Gastrocnemius medialis (tissue), 4 donors: Measurements from ENCODE around the gene FOXB1. TPM values are rescaled to one million over a fixed set of nuclear protein-coding genes. Genes with fewer than 3 reads are reported as not detected.

Source experiments
- ATAC-seq, 2 donors: fragments of 150-250 bp; one replicate each; pipeline ENCODE4 v1.9.1; 2016
- DNase-seq, 2 donors: peaks; one replicate each; pipeline ENCODE4 v3.0.0-alpha.2; 2019
- H3K27ac ChIP-seq, 4 donors: fragments of 200-600 bp; sonication (generic); 1 replicate in 1 of 4; 2 replicates in 3 of 4; pipeline ENCODE4 v1.5.1; 2016 to 2018; ENCODE audit warnings: mild to moderate bottlenecking in 2 of 4, moderate library complexity in 1 of 4
- H3K27me3 ChIP-seq, 3 donors: fragments of 200-600 bp; sonication (generic) in 2 of 3; 1 replicate in 1 of 3; 2 replicates in 2 of 3; pipeline versions ENCODE4 v1.5.1 to v1.6.0; 2016 to 2019; ENCODE audit warnings: mild to moderate bottlenecking in 1 of 3, moderate library complexity in 1 of 3
- H3K36me3 ChIP-seq, 2 donors: fragments of 200-600 bp; sonication (generic) in 1 of 2; one replicate each; pipeline ENCODE4 v1.5.1; 2017 to 2018
- H3K4me1 ChIP-seq, 2 donors: fragments of 200-600 bp; sonication (generic) in 1 of 2; one replicate each; pipeline ENCODE4 v1.5.1; 2016 to 2017; ENCODE audit warnings: mild to moderate bottlenecking in 2 of 2
- H3K4me3 ChIP-seq, 4 donors: fragments of 200-600 bp; sonication (generic) in 3 of 4; 1 replicate in 1 of 4; 2 replicates in 3 of 4; pipeline ENCODE4 v1.5.1; 2016 to 2019; ENCODE audit warnings: mild to moderate bottlenecking in 2 of 4
- H3K9me3 ChIP-seq, 3 donors: fragments of 200-600 bp; sonication (generic) in 2 of 3; 1 replicate in 1 of 3; 2 replicates in 2 of 3; pipeline ENCODE4 v1.5.1; 2016 to 2019
- CTCF ChIP-seq, 5 experiments: fragments of 450-650 bp in 3 of 5; fragments of 200-600 bp in 2 of 5; sonication (generic) in 2 of 5; IDR thresholded peaks in 4 of 5; conservative IDR thresholded peaks in 1 of 5; 1 replicate in 4 of 5; 2 replicates in 1 of 5; pipeline ENCODE4 v1.5.1; 2016 to 2019; ENCODE audit warnings: antibody characterized with exemption in 5 of 5, mild to moderate bottlenecking in 3 of 5, moderate library complexity in 3 of 5
- POLR2A ChIP-seq, 2 donors: fragments of 450-650 bp; IDR thresholded peaks; one replicate each; pipeline ENCODE4 v1.6.1; 2017; ENCODE audit warnings: antibody characterized with exemption in 2 of 2, mild to moderate bottlenecking in 2 of 2, moderate library complexity in 2 of 2
- in situ Hi-C, 4 donors: fragments of 200-750 bp; cut with MboI; loops; one replicate each; pipeline versions ENCODE4 v1.15.0 to v1.8.0; 2017; ENCODE audit warnings: low sequenced_read_pairs in 4 of 4
- intact Hi-C: fragments of 100-400 bp; cut with DNase I; formaldehyde crosslinking; loops from one replicate; pipeline ENCODE4 v1.15.1; 2023; ENCODE audit warnings: low total_unique reads
- total RNA-seq, 4 donors: library from RNA; depleted of rRNA; stranded (reverse); fragments of >200 nt; gene quantifications; one replicate each; pipeline versions ENCODE4 v1.1.0 to v1.2.3, GENCODE V29; 2016

FOXB1 gene
- total RNA-seq, 4 donors from 2014 or later = not detected

GRCh38 chr15:60044636-60045270 is 40.6 kb downstream of the FOXB1 start:
- no peaks in the 10 kb centered on the region for H3K36me3 ChIP-seq
- H3K4me3 ChIP-seq = no peak overlapping the region
- H3K4me1 ChIP-seq = no peaks in the 10 kb centered on the region
- intact Hi-C loops (no loop called here), in situ Hi-C loops (no loop called here)
- TF ChIP-seq POLR2A (IDR thresholded peaks at IDR 0.05) (no peak), CTCF (IDR thresholded peaks at IDR 0.05 in 4 of 5, conservative IDR thresholded peaks at IDR 0.05 in 1 of 5) (no peak)
- ATAC-seq (no peak), DNase-seq (no peak)
- H3K9me3 ChIP-seq = no peaks in the 10 kb centered on the region
- H3K27me3 ChIP-seq = peaks cover 0 to 8% (median 2%) of the 10 kb centered on the region in 3 donors
- no peak overlapping the region for H3K27ac ChIP-seq

GRCh38 chr15:60047701-60048100 is 43.6 kb downstream of the FOXB1 start:
- in situ Hi-C loops = no loop called here
- Histone ChIP-seq H3K27me3 (peaks cover 0 to 5% (median 0%) of the 10 kb centered on the region in 3 donors), H3K9me3 (no peaks in the 10 kb centered on the region), H3K27ac (no peak overlapping the region), H3K4me3 (no peak overlapping the region), H3K36me3 (no peaks in the 10 kb centered on the region), H3K4me1 (no peaks in the 10 kb centered on the region)
- intact Hi-C loops = no loop called here
- no peak for DNase-seq
- no peak for ATAC-seq
- no peak for TF ChIP-seq POLR2A (IDR thresholded peaks at IDR 0.05)
- TF ChIP-seq CTCF (IDR thresholded peaks at IDR 0.05 in 4 of 5, conservative IDR thresholded peaks at IDR 0.05 in 1 of 5) = no peak

- Histone ChIP-seq H3K36me3 (no peaks in the 10 kb centered on the region), H3K4me3 (no peak overlapping the region), H3K4me1 (no peaks in the 10 kb centered on the region), H3K27ac (no peak overlapping the region), H3K27me3 (peaks cover 0 to 3% (median 2%) of the 10 kb centered on the region in 3 donors), H3K9me3 (no peaks in the 10 kb centered on the region)
- no peak for TF ChIP-seq CTCF (IDR thresholded peaks at IDR 0.05 in 4 of 5, conservative IDR thresholded peaks at IDR 0.05 in 1 of 5)
- in situ Hi-C loops = no loop called here
- ATAC-seq (no peak), DNase-seq (no peak)
- intact Hi-C loops = no loop called here
These were observed 45.8 kb downstream of the FOXB1 start for GRCh38 chr15:60049948-60050347.

- H3K4me1 ChIP-seq = no peaks in the 10 kb centered on the region
- intact Hi-C loops = no loop called here
- peaks cover 0 to 3% (median 2%) of the 10 kb centered on the region in 3 donors for H3K27me3 ChIP-seq
- no peak for ATAC-seq
- in situ Hi-C loops = no loop called here
- DNase-seq = no peak
- no peak overlapping the region for H3K27ac ChIP-seq
- TF ChIP-seq CTCF (IDR thresholded peaks at IDR 0.05 in 4 of 5, conservative IDR thresholded peaks at IDR 0.05 in 1 of 5) = no peak
- no peak for TF ChIP-seq POLR2A (IDR thresholded peaks at IDR 0.05)
- no peaks in the 10 kb centered on the region for H3K36me3 ChIP-seq
- no peak overlapping the region for H3K4me3 ChIP-seq
- no peaks in the 10 kb centered on the region for H3K9me3 ChIP-seq
These were observed 48.7 kb downstream of the FOXB1 start for GRCh38 chr15:60052796-60053195.

- TF ChIP-seq POLR2A (IDR thresholded peaks at IDR 0.05) (no peak), CTCF (IDR thresholded peaks at IDR 0.05 in 4 of 5, conservative IDR thresholded peaks at IDR 0.05 in 1 of 5) (no peak)
- H3K4me1 ChIP-seq = no peaks in the 10 kb centered on the region
- intact Hi-C loops = no loop called here
- DNase-seq (no peak), ATAC-seq (no peak)
- no peaks in the 10 kb centered on the region for H3K36me3 ChIP-seq
- peaks cover 0 to 2% (median under 1%) of the 10 kb centered on the region in 3 donors for H3K27me3 ChIP-seq
- H3K4me3 ChIP-seq = no peak overlapping the region
- in situ Hi-C loops = no loop called here
- H3K9me3 ChIP-seq = no peaks in the 10 kb centered on the region
- H3K27ac ChIP-seq = no peak overlapping the region
These were observed 50.4 kb downstream of the FOXB1 start for GRCh38 chr15:60054472-60054871.
